ENCODE measurements around the gene IL23R. TPM values are rescaled to one million over a fixed set of nuclear protein-coding genes. Genes with fewer than 3 reads are reported as not detected.

Gene IL23R
- total RNA-seq, 1 experiment from 2014 or later = not detected

- TF ChIP-seq CEBPB (IDR thresholded peaks at IDR 0.05; ENCODE audit: low read depth) = no peak
- no peak for TF ChIP-seq EGR1 (IDR thresholded peaks at IDR 0.05; ENCODE audit: low read depth)
- no peak for TF ChIP-seq YY1 (IDR thresholded peaks at IDR 0.05; ENCODE audit: extremely low read depth, insufficient replicate concordance, low read depth, low read length)
- no peak for TF ChIP-seq EZH2phosphoT487 (IDR thresholded peaks at IDR 0.05; ENCODE audit: borderline replicate concordance)
- no peak for TF ChIP-seq SP1 (IDR thresholded peaks at IDR 0.05; ENCODE audit: low read depth)
- no peak for TF ChIP-seq EZH2 (IDR thresholded peaks at IDR 0.05)
- TF ChIP-seq, protein P1, sequence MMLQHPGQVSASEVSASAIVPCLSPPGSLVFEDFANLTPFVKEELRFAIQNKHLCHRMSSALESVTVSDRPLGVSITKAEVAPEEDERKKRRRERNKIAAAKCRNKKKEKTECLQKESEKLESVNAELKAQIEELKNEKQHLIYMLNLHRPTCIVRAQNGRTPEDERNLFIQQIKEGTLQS (IDR thresholded peaks at IDR 0.05) = no peak
- TF ChIP-seq, protein P2, sequence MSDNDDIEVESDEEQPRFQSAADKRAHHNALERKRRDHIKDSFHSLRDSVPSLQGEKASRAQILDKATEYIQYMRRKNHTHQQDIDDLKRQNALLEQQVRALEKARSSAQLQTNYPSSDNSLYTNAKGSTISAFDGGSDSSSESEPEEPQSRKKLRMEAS (IDR thresholded peaks at IDR 0.05) = no peak
- no peak for TF ChIP-seq SRF (IDR thresholded peaks at IDR 0.05; ENCODE audit: low read depth)
These were observed 75.0 kb downstream of the IL23R start (continued) for GRCh38 chr1:67241200-67241746.

DNA sequence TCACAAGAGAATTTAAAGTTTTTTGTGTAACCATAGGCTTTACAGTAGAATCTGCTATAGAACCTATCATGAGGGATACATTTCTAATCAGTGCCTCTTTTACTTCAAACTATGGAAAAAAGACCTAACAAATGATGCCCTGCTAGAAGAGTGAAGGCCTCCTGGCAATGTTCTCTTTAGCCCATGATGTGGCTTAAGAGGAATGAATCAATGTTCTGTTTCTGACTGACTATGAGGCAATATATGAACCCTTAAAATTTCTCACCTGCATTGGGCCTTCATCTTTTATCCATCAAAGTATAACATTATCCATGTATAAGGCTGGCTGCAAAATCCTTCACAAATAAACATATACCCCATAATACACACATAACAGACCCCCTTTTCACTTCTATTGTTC, 75.8 kb downstream of the IL23R start:
- Histone ChIP-seq H4K20me1 (ENCODE audit: insufficient read depth) (no peaks in the 10 kb centered on the region), H3K9me2 (ENCODE audit: insufficient read depth) (no peaks in the 10 kb centered on the region), H3K4me2 (ENCODE audit: low read length) (no peak overlapping the region), H3K4me1 (ENCODE audit: control insufficient read depth in 1 of 2, insufficient read depth in 2 of 2, low read length in 2 of 2) (no peaks in the 10 kb centered on the region), H3K4me3 (replicated peaks in 1 of 2; ENCODE audit: low read depth in 1 of 2, low read length in 2 of 2) (no peak overlapping the region), H3K27ac (ENCODE audit: low read depth, low read length) (no peak overlapping the region), H3K79me2 (ENCODE audit: insufficient read depth, low read length) (no peaks in the 10 kb centered on the region), H3K9me3 (ENCODE audit: control insufficient read depth in 1 of 2, insufficient read depth in 1 of 2, low read depth in 1 of 2, low read length in 2 of 2) (no peaks in the 10 kb centered on the region), H3K27me3 (ENCODE audit: insufficient read depth, low read length) (no peaks in the 10 kb centered on the region), H3K36me3 (ENCODE audit: control insufficient read depth in 1 of 2, insufficient read depth in 2 of 2, low read length in 2 of 2) (no peaks in the 10 kb centered on the region), H3K9ac (ENCODE audit: low read length) (no peak overlapping the region), H2AFZ (ENCODE audit: low read depth, low read length, poor library complexity, severe bottlenecking) (no peak overlapping the region)
- TF ChIP-seq, protein P3, sequence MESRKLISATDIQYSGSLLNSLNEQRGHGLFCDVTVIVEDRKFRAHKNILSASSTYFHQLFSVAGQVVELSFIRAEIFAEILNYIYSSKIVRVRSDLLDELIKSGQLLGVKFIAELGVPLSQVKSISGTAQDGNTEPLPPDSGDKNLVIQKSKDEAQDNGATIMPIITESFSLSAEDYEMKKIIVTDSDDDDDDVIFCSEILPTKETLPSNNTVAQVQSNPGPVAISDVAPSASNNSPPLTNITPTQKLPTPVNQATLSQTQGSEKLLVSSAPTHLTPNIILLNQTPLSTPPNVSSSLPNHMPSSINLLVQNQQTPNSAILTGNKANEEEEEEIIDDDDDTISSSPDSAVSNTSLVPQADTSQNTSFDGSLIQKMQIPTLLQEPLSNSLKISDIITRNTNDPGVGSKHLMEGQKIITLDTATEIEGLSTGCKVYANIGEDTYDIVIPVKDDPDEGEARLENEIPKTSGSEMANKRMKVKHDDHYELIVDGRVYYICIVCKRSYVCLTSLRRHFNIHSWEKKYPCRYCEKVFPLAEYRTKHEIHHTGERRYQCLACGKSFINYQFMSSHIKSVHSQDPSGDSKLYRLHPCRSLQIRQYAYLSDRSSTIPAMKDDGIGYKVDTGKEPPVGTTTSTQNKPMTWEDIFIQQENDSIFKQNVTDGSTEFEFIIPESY (IDR thresholded peaks at IDR 0.05; ENCODE audit: extremely low read depth, insufficient replicate concordance, low read length) = no peak
- BruUV-seq (replicated peaks) = no TSS peak
- ChIA-PET POLR2A (no interaction called here), CTCF (no interaction called here), RAD21 (ENCODE audit: low non-redundant PET in 1 of 2, low total read pairs in 2 of 2, uncharacterized antibody in 2 of 2, unreplicated experiment in 2 of 2) (no interaction called here)
- DNase-seq (ENCODE audit: low read depth, low spot score) (no peak), ATAC-seq (no peak)
- intact Hi-C loops (cut with micrococcal nuclease) = no loop called here

All from HCT116 (cell line).